Measurements from ENCODE around the gene MOB3B.

DNA sequence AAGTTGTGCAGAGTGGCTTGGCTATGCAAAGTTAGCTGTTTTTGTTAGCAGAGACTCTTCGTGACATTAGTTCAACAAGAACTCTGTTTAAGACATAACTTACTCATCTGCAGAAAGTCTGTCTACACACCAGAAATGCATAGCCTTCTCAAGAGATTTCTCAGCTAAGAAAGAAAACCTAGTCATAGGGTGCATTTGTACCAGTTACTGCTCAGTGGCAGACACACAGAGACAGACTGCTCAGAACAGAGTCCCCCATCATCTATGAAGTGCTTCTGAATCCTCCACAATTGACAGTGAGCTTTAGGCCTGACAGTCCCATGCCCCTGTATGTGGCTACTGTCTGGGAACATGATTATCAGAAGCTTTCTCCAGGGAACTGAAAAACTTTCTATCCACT is 61.6 kb downstream of the MOB3B start:
- TF ChIP-seq, protein P1, sequence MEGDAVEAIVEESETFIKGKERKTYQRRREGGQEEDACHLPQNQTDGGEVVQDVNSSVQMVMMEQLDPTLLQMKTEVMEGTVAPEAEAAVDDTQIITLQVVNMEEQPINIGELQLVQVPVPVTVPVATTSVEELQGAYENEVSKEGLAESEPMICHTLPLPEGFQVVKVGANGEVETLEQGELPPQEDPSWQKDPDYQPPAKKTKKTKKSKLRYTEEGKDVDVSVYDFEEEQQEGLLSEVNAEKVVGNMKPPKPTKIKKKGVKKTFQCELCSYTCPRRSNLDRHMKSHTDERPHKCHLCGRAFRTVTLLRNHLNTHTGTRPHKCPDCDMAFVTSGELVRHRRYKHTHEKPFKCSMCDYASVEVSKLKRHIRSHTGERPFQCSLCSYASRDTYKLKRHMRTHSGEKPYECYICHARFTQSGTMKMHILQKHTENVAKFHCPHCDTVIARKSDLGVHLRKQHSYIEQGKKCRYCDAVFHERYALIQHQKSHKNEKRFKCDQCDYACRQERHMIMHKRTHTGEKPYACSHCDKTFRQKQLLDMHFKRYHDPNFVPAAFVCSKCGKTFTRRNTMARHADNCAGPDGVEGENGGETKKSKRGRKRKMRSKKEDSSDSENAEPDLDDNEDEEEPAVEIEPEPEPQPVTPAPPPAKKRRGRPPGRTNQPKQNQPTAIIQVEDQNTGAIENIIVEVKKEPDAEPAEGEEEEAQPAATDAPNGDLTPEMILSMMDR (IDR thresholded peaks at IDR 0.05), result no peak
- TF ChIP-seq POLR2A (IDR thresholded peaks at IDR 0.05) (no peak), EP300 (IDR thresholded peaks at IDR 0.05) (no peak)
